ENCODE measurements around the gene SLC25A2. TPM values are rescaled to one million over a fixed set of nuclear protein-coding genes. Genes with fewer than 3 reads are reported as not detected.
A peak's percentile ranks its signal among the peaks of the same experiment; 100 is the strongest.

The SLC25A2 gene
- total and polyA plus RNA-seq, 2 experiments from 2014 or later: not detected

DNA sequence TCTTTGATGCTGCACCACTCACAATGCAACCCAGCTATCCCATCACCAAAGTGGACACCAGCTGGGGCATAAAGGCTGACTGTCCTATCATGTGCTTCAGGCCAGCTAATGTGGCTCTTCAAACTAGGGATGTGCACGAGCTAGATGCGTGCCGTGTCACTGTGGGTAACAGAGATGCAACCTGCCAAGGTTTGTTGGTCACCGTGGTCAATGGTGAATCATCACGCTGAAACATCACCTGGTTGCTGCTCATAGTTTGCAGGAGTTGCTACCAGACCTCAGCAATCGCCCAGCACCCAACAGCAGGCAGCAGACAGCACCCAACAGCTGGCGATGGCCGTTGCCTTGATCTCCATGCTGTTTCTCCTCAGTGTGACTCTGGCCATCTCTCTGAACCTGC, 24.4 kb upstream of the SLC25A2 start (continued):
- no peak for TF ChIP-seq ZNF462 (CRISPR knock-in tag; IDR thresholded peaks at IDR 0.05)

DNA sequence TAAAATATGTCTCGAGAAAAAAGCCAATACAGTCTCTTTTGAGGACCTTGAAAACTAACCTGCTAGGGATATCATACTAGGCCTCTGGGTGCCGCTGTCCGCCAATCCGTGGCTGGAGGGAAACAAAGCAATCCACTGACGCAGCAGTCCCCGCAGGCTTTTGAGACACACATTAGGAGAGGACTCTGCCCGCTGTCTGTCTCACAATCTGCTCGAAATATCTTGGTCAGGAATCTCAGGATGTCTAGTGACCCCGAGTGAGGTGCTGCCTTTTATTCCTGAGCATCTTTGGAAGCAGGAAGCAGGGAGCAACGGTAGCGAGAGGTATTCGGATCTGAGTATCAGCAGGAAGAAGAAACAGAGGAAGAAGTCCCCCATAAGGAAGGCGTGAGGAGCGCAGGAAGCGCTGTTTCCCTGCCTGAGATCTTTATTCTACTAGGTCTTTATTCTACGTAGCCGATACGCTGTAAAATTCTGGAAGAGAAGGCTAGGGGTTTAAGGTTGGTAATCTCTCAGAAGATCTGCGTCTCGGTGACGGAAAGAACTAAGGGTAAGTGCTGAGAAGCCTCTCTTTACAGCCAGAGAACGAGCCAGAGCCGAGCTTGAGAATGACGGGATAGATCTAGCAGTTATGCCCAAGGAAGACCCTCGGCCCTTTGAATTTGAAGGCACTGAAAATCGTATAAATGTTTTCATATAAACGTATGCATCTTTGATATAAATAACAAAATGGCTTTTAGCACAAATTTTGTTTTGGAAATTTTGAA, 22.4 kb upstream of the SLC25A2 start:
- no peak overlapping the region for H3K27ac ChIP-seq (ENCODE audit: low read depth)
- Mint-ChIP-seq H3K9me3 (peaks cover 41% of the 10 kb centered on the region), H3K4me1 (peaks cover 2% of the 10 kb centered on the region), H3K27ac (peak overlapping the region; percentile 72; the same call in 1 of the 2 replicates), H3K27me3 (ENCODE audit: insufficient read depth, low read depth, poor library complexity) (no peaks in the 10 kb centered on the region), H3K36me3 (ENCODE audit: low read depth) (peaks cover 21% of the 10 kb centered on the region), H3K4me3 (peak overlapping the region; percentile 70)
- H4K20me1 ChIP-seq (replicated peaks; ENCODE audit: insufficient read depth): no peaks in the 10 kb centered on the region
- DNase-seq (ENCODE audit: low spot score) (peak; percentile 88), ATAC-seq (peak; percentile 97)
- peak overlapping the region; percentile 72 for H3K4me2 ChIP-seq
- TF ChIP-seq CTCF (conservative IDR thresholded peaks at IDR 0.05; ENCODE audit: low read depth in 2 of 2) (peak; percentile 80 to 84), EZH2 (IDR thresholded peaks at IDR 0.05; ENCODE audit: low read depth, unreplicated experiment) (no peak), ZNF331 (CRISPR knock-in tag; IDR thresholded peaks at IDR 0.05; ENCODE audit: low read depth) (no peak), POLR2AphosphoS5 (IDR thresholded peaks at IDR 0.05; ENCODE audit: low read depth) (peak; percentile 66), NANOG (IDR thresholded peaks at IDR 0.05; ENCODE audit: borderline replicate concordance) (no peak), CREB1 (CRISPR knock-in tag; IDR thresholded peaks at IDR 0.05; ENCODE audit: low read depth) (0 out of 2 replicates have a peak, but pooled peaks have one; percentile 19)
- peak overlapping the region; percentile 55 for H3K4me3 ChIP-seq
- no peaks in the 10 kb centered on the region for H3K79me2 ChIP-seq (replicated peaks; ENCODE audit: insufficient read depth)
- H3F3A ChIP-seq (replicated peaks; ENCODE audit: low read depth): no peaks in the 10 kb centered on the region
- 0 out of 2 replicates have a peak, but pooled peaks cover 6% of the 10 kb centered on the region for H3K9me2 ChIP-seq (ENCODE audit: insufficient read depth)
- no peaks in the 10 kb centered on the region for H3K4me1 ChIP-seq (ENCODE audit: insufficient read depth)
- H3K36me3 ChIP-seq (ENCODE audit: insufficient read depth): no peaks in the 10 kb centered on the region
- H2AFZ ChIP-seq: no peak overlapping the region
- H3K27me3 ChIP-seq (ENCODE audit: insufficient read depth): no peaks in the 10 kb centered on the region
